Ovary (tissue), 3 donors: ENCODE measurements around the gene SSBP4.
A peak's percentile ranks its signal among the peaks of the same experiment; 100 is the strongest.

Experiments used
- CTCF ChIP-seq, 3 donors: fragments of 450-650 bp in 2 of 3; fragments of 200-600 bp in 1 of 3; IDR thresholded peaks; one replicate each; pipeline versions ENCODE4 v1.5.1 to v1.8.0; 2016 to 2022; ENCODE audit warnings: antibody characterized with exemption in 3 of 3, mild to moderate bottlenecking in 1 of 3
- EP300 ChIP-seq: sonication (generic); formaldehyde crosslinking; IDR thresholded peaks from one replicate; pipeline ENCODE4 v1.6.1; 2017; ENCODE audit warnings: antibody characterized with exemption
- POLR2A ChIP-seq: fragments of 450-650 bp; IDR thresholded peaks from one replicate; pipeline ENCODE4 v1.6.1; 2017; ENCODE audit warnings: antibody characterized with exemption, mild to moderate bottlenecking, moderate library complexity
- donor health status: DM: no; HTN: no; CAD: no.

- TF ChIP-seq CTCF (IDR thresholded peaks at IDR 0.05) (no peak), POLR2A (peak; percentile 85), EP300 (no peak)
Observed at GRCh38 chr19:18416778-18417249, 2.4 kb upstream of the SSBP4 start.
